Measurements from ENCODE around the gene C1QTNF5.

- TF ChIP-seq RFX5 (IDR thresholded peaks at IDR 0.05; ENCODE audit: borderline replicate concordance, low read depth, low read length) (no peak), POLR2A (IDR thresholded peaks at IDR 0.05; ENCODE audit: control extremely low read depth in 1 of 2, low read depth in 2 of 2, low read length in 2 of 2) (no peak), TAF1 (IDR thresholded peaks at IDR 0.05; ENCODE audit: low read depth, low read length) (no peak), ATF2 (IDR thresholded peaks at IDR 0.05; ENCODE audit: low read length) (no peak), EZH2 (IDR thresholded peaks at IDR 0.05; ENCODE audit: low read depth, low read length, severe bottlenecking) (no peak), FOSL1 (IDR thresholded peaks at IDR 0.05; ENCODE audit: insufficient read depth, low read depth, low read length) (no peak), SRF (IDR thresholded peaks at IDR 0.05; ENCODE audit: low read depth, low read length) (no peak)
Observed at GRCh38 chr11:119367661-119368120, 27.0 kb upstream of the C1QTNF5 start.

Measured in H1 (cell line).